HG02943 (cell line): ENCODE results near the gene UBFD1.
"Not testable (repeated sequence)": the region's sequence is repeated elsewhere in the genome, so short reads cannot be mapped to it uniquely, and the experiment has no call there.

ENCODE experiments used
- ATAC-seq: cut with Tn5 transposase; IDR thresholded peaks from one replicate; pipeline ENCODE4 v1.9.1; 2021; ENCODE audit warnings: mild to moderate bottlenecking, low read depth, moderate library complexity; ENCODE audit not compliant: unreplicated experiment

UBFD1 gene, protein sequence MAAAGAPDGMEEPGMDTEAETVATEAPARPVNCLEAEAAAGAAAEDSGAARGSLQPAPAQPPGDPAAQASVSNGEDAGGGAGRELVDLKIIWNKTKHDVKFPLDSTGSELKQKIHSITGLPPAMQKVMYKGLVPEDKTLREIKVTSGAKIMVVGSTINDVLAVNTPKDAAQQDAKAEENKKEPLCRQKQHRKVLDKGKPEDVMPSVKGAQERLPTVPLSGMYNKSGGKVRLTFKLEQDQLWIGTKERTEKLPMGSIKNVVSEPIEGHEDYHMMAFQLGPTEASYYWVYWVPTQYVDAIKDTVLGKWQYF

DNA sequence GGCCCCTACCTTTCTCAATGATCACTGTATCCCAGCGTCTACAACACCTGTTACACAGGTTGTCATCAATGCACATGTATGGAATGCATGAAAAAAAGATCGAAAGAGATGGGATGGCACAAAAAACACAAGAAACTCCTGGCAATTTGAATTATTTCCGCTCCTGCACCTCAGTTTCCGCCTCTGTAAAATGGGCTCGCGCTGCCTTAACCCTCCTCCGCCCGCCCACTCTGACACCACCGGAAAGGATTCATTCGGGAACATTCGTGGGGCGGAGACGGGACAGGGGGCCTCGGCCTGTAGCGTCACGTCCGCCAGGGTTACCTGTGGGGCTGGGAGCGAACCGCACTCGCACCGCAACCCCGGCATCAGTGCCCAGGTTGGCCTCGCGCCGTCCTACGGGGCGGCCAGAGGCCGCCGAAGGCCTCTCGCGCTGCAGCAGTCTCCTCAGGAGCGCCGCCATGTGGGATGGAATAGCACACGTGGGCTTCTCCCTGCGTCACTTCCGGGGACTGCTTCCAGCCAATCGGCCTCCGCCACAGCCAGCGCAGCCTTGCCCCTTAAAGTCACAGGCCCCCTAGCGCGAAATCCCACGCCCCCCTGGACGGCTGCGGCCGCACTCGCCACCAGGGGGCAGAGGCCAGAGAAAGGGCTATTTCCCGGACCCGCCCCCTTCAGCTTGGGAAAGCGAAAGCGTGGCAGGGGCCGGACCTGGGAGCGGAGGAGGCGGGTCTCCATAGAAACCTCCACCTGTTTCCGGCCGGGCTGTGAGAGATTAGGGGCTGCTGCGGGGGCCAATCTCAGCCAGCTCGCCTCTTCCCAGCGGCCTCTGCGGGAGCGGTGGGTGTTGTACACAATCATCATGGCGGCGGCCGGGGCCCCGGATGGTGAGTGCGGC is at the start of gene UBFD1, which contains the start of gene EARS2:
UBFD1 (plus strand) TSS at position 847 of the 898 bp plus-strand sequence; CDS start at position 863, 16 bp downstream.
EARS2 (minus strand) TSS at position 470 of the 898 bp plus-strand sequence; CDS start at position 463, 7 bp downstream.
- peak; percentile 91 for ATAC-seq

DNA sequence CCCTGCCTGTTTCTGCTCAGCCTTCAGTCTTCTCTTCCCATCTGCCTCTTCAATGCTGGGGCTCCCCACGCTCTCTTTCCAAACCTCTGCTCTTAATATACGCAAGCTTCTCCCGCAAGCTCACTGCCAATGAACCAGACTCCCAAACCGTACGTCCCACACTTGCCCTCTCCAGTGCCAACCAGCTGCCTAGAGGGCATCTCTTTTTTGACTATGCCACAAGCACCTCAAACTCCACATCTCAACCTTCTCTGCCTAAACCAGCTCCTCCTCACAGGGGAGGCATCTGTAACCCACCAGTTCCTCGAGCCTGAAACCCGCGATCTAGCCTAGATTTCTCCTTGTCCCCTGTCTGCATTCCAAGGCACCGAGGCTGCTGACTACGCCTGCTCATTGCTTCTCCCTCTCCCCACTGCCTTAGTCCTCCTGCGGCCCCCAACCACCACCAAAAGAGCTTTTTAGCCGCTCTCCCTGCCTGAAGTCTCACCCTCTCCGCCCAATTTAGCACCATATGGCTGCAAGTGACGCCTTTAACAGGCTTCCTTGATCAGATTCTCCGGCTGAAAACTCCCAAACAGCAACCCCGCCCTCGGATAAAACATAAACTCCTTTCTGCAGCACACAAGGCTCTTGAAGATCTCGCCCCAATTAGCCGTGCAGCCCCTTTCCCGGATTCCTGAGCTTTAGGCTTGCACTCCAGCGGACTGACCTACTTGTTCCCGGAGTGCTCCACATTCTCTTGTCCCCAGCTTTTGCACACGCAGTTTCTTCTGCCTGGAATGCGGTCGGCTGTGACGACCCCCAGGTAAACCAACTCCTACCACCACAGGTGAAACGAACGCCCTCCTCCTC is 48.7 kb upstream of the UBFD1 start:
- no peak for ATAC-seq

DNA sequence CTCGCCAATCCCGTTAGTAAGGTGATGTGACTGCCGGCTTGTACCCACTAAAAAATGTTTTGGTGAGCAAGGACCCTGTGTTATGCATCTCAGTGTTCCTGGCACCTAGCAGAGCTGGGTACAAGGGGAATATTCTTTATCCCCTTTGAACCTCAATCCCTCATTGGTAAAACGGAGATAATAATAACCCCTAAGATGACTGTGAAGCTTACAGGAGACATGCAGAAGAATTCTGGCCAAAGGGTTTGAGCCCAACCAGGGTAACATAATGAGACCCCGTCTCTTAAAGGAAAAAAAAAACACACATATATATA is 48.1 kb upstream of the UBFD1 start:
- ATAC-seq: no peak

DNA sequence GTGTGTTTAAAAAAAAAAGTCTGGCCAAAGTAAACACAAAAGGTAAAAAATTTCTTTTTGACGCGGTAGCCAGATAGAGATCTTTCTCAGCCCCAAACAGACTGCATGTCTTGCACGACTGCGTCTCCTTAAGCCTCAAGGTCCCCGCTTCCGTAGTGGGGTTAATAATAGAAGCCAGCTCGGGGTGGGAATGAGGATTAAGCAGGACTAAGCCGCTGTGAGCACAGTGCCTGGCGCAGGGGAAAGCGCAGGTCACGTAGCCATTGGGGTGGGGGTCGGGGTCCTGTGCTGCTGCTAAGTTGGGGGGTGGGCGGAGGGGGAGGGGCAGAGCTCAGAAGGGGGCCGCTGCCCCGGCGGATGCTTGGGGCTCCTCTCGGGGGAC is 47.8 kb upstream of the UBFD1 start:
- peak; percentile 11 for ATAC-seq

DNA sequence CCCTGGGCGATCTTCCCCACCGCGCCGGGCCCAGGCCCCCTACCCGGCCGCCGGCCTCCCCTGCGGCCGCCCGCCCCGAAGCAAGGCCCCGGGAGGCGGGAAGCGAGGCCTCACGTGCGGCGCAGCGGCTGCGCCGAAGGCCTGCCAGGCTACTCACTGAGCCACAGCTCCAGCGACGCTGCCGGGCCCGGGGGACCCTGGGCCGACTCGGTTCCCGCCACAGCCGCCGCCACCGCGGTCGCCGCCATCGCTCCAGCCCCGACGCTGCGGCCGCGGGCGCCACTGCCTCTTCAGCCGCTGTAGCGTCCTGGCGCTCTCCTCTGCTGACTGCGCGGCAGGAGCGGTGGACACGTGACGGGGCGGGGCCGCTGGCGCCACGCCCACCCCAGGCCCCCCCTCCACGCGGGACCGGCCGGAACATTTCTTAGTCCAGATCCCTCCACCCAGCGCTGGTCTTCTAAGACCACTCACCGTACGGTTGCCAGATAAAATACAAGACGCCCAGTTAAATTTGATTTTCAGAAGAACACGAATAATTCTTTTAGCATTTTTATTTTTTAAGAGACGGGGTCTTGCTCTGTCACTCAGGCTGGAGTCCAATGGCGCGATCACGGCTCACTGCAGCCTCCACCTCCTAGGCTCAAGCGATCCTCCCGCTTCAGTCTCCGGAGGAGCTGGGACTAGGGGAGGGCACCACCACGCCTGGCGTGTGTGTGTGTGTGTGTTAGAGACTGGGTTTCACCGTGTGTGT is 47.2 kb upstream of the UBFD1 start, which contains the start of gene GGA2:
GGA2 (minus strand) TSS at position 331 of the 751 bp plus-strand sequence; CDS start at position 248, 83 bp downstream.
- peak; percentile 49 for ATAC-seq

DNA sequence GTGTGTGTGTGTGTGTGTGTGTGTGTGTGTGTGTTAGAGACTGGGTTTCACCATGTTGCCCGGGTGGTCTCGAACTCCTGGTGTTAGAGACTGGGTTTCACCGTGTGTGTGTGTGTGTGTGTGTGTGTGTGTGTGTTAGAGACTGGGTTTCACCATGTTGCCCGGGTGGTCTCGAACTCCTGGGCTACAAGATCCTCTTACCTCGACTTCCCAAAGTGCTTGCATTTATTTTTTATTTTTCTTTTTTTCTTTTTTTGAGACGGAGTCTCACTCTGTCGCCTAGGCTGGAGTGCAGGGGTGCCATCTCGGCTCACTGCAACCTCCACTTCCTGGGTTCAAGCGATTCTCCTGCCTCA is 46.6 kb upstream of the UBFD1 start:
- ATAC-seq: not testable (repeated sequence)

DNA sequence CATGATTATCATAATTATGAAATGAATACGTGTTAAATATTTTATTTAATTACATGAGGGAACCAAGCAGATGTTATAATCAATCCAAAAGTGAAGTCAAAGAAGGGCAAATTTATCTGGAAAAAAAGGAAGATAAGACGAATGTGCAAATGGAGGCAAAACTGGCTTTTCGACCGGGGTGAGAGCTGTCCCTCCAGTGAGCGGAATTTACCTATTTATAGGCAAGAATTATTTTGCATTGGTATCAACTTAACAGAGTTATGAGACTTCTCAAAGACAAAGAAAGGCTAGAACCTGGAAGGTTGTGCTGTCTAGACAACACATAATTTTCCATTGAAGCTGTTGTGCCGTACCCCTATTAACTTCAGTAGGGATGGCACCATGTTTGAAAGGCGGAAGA is 45.8 kb upstream of the UBFD1 start:
- ATAC-seq: no peak

DNA sequence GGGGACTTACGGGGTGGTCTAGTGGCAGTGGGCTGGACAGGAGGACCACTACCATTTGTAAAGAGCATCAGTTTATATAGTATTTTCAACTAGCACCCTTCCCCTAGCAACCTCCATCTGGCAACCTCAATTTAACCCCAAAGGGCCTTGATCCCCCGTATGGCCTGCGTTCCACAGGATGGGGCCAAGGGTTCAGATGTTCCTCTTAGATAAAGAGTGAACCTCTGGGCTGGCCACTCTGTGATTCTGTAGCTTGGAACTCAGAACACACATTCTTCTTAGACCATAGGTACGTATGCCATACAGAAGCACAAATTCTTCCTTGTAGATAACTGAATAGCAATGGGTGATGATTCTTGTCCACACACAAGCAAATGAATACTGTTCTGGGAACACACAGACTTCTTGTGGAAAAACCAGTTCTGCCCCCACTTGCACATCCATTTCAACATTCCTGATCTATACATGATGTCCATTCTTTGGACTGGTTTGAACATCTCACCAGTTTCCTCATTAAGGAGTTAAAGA is 45.3 kb upstream of the UBFD1 start:
- ATAC-seq: no peak

DNA sequence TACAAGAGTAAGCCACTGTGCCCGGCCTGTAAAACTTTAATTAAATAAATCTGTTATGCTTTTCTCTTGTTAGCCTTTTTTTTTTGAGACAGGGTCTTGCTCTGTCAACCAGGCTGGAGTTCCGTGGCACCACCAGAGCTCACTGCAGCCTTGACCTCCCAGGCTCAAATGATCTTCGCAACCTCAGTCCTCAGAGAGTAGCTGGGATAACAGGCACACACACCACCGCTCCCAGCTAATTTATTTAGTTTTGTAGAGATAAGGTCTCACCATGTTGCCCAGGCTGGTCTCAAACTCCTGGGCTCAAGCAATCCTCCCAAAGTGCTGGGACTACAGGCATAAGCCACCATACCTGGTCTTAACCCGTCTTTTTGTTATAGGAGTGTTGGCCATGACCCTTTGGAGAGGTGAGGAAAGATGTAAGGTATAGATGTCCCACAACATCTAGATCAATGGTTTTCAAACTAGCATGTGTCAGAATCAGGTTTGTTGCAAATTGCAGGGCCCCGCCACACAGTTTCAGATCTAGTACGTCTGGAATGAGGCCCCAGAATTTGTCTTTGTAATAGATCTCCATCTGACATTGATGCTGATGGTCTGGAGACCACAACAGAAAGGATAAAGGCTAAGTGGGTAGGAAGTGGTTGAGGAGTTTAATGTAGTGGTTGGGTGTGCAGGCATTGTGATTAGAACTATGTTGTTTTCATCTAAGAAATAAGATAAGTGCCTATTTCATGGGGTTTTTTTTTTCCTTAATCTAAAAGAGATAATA is 43.0 kb upstream of the UBFD1 start:
- no peak for ATAC-seq

DNA sequence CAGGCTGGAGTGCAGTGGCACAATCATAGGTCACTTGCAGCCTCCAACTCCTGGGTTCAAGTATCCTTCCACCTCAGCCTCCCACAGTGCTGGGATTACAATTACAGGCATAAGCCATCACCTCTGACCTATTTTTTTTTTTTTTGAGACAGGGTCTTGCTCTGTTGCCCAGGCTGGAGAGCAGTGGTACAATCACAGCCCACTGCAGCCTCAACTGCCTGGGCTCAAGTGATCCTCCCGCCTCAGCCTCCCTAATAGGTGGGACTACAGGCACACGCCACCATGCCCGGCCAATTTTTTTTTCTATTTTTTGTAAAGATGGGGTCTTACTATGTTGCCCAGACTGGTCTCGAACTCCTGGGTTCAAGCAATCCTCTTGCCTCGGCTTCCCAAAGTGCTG is 41.6 kb upstream of the UBFD1 start:
- no peak for ATAC-seq

DNA sequence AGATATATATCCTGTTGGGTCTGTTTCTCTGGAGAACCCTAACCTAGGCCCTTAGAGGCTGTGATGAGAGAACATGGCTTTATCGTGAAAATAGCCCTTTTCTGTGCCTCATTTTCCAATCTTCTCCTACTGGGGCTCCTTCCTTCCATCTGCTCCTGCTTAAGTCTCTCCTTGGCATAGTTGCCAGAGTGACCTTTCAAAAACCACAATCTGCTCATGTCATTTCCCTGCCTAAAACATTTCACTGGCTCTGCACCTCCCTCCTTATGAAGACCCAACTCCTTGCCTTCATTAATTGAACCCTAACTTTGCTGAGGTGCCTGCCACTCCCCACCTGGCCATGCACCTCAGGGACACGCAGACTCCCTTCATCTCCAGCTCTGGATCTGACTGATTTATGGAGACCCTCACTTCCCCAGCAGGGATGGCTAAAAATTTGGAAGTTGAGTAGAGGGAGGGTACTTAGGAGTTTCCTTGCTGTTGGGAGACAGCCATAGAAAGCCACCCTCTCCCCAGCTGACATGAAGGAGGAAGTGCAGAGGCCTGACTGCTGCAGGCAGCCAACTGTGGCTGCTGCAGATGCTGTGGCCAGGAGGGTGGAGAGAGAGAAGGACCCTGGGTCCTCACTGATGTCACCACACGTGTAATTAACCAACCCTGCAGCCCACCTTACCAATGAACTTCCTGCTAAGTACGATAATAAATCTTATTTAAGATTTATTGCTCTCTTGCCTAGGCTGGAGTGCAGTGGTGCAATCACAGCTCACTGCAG is 41.0 kb upstream of the UBFD1 start:
- no peak for ATAC-seq

DNA sequence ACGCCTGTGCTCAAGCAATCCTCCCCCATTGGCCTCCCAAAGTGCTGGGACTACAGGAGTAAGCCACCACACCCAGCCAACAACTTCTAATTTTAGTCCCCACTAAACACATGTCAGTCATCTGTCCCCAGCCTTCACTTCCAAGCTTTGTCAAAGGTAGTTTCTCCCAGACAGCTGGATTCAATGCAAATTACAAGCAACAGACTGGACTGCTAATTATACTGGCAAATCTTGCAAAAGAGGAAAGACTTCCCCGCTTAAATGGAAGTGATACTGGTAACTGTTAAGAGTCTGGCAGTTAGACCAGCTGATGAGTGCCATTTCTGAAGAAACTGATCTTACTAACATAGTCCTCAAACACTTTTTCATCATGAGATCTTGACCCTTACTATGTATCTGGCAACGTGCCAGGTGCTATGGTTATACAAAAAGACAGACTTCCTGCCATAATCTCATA is 39.1 kb upstream of the UBFD1 start:
- ATAC-seq: no peak

DNA sequence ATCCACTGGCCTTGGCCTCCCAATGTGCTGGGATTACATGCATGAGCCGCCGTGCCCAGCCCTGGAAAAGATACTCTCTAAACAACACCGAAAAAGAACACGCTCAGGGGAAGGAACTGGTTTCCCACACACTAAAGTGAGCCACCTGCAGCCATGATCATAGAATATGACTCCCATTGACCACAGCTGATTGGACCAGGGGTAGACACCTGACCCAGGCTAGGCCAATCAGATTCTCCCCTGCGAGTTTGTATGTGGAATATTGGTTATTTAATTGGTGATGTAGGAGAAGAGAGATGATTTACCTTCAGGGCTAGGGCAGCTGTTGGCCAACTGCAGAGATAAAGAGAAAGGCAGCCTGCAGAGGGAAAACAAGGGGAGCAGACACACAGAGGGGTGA is 38.2 kb upstream of the UBFD1 start:
- ATAC-seq: no peak

DNA sequence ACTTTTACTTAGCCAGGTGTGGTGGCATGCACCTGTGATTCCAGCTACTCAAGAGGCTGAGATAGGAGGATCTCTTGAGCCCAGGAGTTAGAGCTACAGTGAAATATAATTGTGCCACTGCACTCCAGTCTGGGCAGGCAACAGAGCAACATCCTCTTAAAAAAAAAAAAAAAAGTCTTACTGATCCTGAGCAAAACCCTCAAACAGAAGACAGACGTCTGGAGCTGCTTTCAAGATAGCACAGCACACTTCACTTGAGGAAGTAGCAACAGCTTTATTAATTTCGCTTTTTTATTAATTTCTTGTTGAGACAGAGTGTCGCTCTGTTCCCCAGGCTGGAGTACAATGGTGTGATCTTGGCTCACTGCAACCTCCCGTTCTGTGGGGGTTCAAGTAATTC is 37.0 kb upstream of the UBFD1 start:
- ATAC-seq: no peak

DNA sequence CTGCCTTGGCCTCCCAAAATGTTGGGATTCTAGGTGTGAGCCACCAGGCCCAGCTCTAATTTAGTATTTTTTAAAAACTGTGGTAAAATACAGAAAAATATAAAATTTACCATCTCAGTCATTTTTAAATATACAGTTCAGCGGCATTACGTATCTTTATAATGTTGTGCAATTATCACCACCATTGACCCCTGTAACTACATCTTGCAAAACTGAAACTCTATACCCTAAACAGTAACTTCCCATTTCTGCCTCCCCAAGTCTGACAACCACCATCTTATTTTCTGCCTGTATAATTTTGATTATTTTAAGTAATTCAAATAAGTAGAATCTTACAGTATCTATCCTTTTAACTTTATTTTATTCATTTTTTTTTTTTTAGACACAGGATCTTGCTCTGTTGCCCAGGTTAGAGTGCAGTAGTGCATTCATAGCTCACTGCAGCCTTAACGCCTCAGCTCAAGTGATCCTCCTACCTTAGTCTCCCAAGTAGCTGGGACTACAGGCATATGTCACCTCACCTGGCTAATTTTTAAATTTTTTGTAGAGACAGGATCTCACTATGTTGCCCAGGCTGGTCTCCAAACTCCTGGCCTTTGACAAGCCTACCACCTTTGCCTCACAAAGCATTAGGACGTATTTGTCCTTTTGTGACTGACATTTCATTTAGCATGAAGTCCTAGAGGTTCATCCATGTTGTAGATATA is 36.3 kb upstream of the UBFD1 start:
- ATAC-seq: no peak

DNA sequence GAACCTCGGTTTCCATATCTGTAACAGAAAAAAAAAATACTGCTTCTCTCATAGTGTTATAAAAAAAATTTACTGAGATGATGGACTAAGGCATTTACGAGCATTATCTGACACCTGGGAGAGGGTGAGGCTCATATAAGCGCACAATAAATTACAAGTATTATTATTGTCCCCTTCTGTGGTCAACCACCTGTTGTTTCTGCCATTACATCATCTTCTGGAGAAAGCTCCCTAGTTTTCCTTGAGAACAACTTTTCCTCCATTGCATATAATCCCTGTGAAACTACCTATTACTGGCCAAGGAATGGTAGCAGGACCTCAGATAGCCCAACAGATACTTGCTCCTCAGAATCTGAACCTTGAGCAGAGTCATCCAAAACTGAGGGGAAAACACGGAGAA is 35.6 kb upstream of the UBFD1 start:
- no peak for ATAC-seq

DNA sequence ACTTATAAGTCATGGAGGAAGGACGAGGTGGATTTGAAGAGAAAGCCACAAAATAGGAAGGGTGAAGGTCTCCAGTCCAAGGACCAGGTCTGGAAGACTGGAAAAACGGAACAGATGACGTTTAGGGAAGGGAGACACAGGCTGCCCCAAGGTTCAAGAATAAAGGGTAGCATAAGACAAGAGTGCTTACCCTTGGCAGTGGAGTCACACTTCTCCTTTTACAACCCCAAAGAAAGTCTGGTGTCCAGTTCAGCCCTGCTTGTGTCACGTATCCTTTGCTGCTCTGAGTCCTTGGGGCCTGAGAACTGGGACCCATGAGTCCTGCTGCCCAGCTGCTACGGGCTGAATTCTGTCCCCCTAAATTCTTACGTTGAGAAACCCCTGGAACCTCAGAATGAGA is 34.2 kb upstream of the UBFD1 start:
- ATAC-seq: no peak
